ENCODE results near the gene MECP2. TPM values are rescaled to one million over a fixed set of nuclear protein-coding genes. Genes with fewer than 3 reads are reported as not detected.
"Not testable (repeated sequence)": the region's sequence is repeated elsewhere in the genome, so short reads cannot be mapped to it uniquely, and the experiment has no call there.

Gene MECP2
- 10 to 100 TPM; 56.3 to 58.3 (median 57.8) TPM for total RNA-seq

DNA sequence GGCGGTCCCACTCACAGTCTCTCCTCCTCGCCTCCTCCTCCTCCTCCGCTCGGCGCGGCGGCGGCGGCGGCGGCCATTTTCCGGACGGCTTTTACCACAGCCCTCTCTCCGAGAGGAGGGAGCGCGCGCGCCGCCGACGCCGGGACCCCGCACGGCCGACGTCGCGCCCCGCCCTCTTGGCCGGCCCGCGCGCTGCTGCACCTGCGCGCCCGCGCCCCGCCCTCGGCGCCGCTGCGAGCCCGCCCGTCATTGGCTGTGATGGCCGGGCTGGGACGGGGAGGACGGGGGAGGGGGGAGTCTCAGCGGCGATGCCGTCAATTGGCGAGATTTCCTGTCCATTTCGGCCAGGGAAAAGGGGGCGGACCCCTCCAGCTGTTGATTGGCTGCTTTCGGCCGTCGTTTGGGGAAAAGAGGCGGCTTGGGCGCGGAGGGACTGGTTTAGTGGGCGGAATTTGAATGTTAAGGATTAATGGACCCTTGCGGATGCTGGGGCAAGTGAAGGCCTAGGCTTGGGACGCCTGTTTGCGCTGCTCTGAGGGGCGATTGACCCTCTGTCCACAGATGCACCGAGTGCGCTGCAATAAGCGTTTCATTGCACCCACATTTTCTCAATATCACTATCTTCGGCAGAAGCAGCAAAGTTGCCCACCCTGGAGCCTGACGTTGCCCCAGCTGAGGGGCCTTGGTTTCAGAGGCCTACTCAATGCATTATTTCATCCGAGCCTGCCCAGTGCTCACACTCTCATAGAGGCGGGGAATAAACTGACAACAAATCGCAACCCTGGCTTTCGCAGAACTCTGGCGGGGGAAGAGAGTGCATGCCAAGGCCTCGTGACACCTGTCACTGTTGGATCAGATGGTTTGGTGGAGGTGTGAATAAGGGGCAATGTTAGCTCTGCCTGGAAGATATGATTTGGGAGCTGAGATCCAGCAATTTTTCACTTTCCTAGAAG lies at the start of gene MECP2:
TSS of gene MECP2 (minus strand) at position 129 of the 953 bp plus-strand sequence.
- peaks cover 0 to 3% of the 10 kb centered on the region in 2 donors for H3K4me1 ChIP-seq
- peak within 1 kb of the TSS; percentile 65 to 88 (median 76) for H3K4me3 ChIP-seq
- H3K9me3 ChIP-seq = no peaks in the 10 kb centered on the region
- intact Hi-C loops (cut with DNase I; ENCODE audit: low total_unique reads) = no loop called here
- H3K36me3 ChIP-seq = no peaks in the 10 kb centered on the region
- peak in 2 of 3 donors; percentile 5 to 62 for TF ChIP-seq POLR2AphosphoS5 (IDR thresholded peaks at IDR 0.05)
- TF ChIP-seq, protein P1, sequence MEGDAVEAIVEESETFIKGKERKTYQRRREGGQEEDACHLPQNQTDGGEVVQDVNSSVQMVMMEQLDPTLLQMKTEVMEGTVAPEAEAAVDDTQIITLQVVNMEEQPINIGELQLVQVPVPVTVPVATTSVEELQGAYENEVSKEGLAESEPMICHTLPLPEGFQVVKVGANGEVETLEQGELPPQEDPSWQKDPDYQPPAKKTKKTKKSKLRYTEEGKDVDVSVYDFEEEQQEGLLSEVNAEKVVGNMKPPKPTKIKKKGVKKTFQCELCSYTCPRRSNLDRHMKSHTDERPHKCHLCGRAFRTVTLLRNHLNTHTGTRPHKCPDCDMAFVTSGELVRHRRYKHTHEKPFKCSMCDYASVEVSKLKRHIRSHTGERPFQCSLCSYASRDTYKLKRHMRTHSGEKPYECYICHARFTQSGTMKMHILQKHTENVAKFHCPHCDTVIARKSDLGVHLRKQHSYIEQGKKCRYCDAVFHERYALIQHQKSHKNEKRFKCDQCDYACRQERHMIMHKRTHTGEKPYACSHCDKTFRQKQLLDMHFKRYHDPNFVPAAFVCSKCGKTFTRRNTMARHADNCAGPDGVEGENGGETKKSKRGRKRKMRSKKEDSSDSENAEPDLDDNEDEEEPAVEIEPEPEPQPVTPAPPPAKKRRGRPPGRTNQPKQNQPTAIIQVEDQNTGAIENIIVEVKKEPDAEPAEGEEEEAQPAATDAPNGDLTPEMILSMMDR (IDR thresholded peaks at IDR 0.05) = no peak
- peak; percentile 90 to 92 for DNase-seq (ENCODE audit: low spot score in 2 of 2)
- peaks cover 0 to 41% of the 10 kb centered on the region in 2 donors for H3K27me3 ChIP-seq
- H3K27ac ChIP-seq = peak within 1 kb of the TSS; percentile 96 to 100

DNA sequence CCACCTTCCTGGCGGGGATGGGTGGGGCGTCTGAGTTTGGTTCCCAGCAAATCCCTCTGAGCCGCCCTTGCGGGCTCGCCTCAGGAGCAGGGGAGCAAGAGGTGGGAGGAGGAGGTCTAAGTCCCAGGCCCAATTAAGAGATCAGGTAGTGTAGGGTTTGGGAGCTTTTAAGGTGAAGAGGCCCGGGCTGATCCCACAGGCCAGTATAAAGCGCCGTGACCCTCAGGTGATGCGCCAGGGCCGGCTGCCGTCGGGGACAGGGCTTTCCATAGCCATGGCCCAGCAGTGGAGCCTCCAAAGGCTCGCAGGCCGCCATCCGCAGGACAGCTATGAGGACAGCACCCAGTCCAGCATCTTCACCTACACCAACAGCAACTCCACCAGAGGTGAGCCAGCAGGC lies 46.5 kb upstream of the MECP2 start, which contains the start of gene OPN1LW:
TSS of gene OPN1LW (plus strand) at position 234 of the 400 bp plus-strand sequence. CDS start at position 275, 41 bp downstream.
- H3K4me1 ChIP-seq; DNase-seq (ENCODE audit: low spot score in 2 of 2); intact Hi-C loops (cut with DNase I; ENCODE audit: low total_unique reads); H3K36me3 ChIP-seq; H3K9me3 ChIP-seq; H3K27ac ChIP-seq; H3K4me3 ChIP-seq: not testable (repeated sequence)
- peaks cover 0 to 19% of the 10 kb centered on the region in 2 donors for H3K27me3 ChIP-seq

DNA sequence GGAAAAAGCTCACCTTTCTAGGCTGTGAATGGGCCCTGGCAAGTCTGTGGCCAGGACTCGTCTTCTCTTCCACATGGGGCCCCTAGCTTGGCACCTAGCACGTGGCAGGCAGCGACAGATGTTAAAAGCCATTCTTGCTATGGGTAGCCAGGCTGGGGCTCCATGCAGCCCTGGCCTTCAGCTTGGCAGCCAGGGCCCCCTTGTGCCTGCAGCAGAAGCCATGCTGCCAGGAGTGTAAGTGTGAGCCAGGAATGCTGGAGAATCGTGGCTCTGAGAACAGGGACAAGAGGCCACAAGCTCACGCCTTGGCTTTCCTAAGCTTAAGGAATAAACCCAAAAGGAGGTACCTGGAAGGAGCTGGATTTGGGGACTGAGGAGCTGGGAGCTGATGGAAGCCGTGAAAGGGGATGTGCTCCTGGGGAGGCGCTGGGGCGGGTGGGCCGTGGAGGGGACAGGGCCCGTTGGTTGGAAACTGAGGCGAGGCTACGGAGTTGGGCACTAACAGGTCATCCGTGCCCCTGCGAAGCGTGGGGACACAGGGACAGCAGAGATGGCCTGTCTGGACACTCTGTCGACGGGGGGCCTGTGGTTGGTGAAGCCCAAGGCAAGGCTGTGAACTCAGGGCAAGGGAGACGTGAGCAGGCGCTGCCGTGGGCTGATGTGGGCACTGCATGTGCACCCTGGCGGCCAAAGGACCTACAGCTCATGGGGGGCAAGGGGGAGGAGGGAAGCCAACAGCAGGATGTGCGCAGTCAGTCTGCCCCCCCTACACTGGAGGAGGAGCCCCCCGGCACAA lies 45.6 kb upstream of the MECP2 start:
- Histone ChIP-seq H3K27me3 (peaks cover 0 to 22% of the 10 kb centered on the region in 2 donors), H3K4me1 (no peaks in the 10 kb centered on the region), H3K4me3 (no peak overlapping the region), H3K9me3 (no peaks in the 10 kb centered on the region), H3K27ac (no peak overlapping the region), H3K36me3 (no peaks in the 10 kb centered on the region)
- DNase-seq (ENCODE audit: low spot score in 2 of 2) = no peak
- intact Hi-C loops (cut with DNase I; ENCODE audit: low total_unique reads) = no loop called here
- no peak for TF ChIP-seq POLR2A (IDR thresholded peaks at IDR 0.05)
- TF ChIP-seq POLR2AphosphoS5 (IDR thresholded peaks at IDR 0.05) = no peak
- TF ChIP-seq, protein P1 (IDR thresholded peaks at IDR 0.05) = no peak

DNA sequence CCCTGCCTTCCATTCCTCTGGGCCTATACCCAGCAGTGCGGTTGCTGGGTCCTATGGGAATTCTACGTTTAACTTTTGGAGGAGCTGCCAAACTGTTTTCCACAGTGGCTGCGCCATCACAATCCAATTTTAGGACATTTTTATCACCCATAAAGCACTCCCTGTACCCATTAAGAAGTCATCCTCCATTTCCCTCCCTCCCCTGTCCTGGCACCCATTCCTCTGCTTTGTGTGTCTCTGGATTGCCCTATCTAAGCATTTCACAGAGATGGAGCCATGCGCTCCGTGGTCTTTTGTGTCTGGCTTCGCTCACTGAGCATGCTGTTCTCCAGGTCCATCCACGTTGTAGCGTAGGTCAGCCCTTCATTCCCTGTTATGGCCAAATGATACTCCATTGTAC lies 44.9 kb upstream of the MECP2 start:
- H3K27me3 ChIP-seq = peaks cover 0 to 25% of the 10 kb centered on the region in 2 donors
- no peaks in the 10 kb centered on the region for H3K4me1 ChIP-seq
- no peak overlapping the region for H3K27ac ChIP-seq
- no peaks in the 10 kb centered on the region for H3K9me3 ChIP-seq
- intact Hi-C loops (cut with DNase I; ENCODE audit: low total_unique reads) = no loop called here
- no peak for DNase-seq (ENCODE audit: low spot score in 2 of 2)
- no peak overlapping the region for H3K4me3 ChIP-seq
- H3K36me3 ChIP-seq = no peaks in the 10 kb centered on the region
- TF ChIP-seq POLR2A (IDR thresholded peaks at IDR 0.05) (no peak), POLR2AphosphoS5 (IDR thresholded peaks at IDR 0.05) (no peak)
- TF ChIP-seq, protein P1 (IDR thresholded peaks at IDR 0.05) = no peak

DNA sequence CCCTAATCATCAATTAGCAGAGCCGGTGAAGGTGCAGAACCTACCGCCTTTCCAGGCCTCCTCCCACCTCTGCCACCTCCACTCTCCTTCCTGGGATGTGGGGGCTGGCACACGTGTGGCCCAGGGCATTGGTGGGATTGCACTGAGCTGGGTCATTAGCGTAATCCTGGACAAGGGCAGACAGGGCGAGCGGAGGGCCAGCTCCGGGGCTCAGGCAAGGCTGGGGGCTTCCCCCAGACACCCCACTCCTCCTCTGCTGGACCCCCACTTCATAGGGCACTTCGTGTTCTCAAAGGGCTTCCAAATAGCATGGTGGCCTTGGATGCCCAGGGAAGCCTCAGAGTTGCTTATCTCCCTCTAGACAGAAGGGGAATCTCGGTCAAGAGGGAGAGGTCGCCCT lies 43.2 kb upstream of the MECP2 start:
- Histone ChIP-seq H3K9me3 (no peaks in the 10 kb centered on the region), H3K4me3 (no peak overlapping the region), H3K27me3 (peaks cover 0 to 33% of the 10 kb centered on the region in 2 donors), H3K36me3 (no peaks in the 10 kb centered on the region), H3K4me1 (no peaks in the 10 kb centered on the region), H3K27ac (no peak overlapping the region)
- intact Hi-C loops (cut with DNase I; ENCODE audit: low total_unique reads) = no loop called here
- TF ChIP-seq POLR2AphosphoS5 (IDR thresholded peaks at IDR 0.05) = no peak
- no peak for TF ChIP-seq POLR2A (IDR thresholded peaks at IDR 0.05)
- TF ChIP-seq, protein P1 (IDR thresholded peaks at IDR 0.05) = no peak
- no peak for DNase-seq (ENCODE audit: low spot score in 2 of 2)

All from breast epithelium (tissue), 4 donors.